T-cell (primary cell): ENCODE results near the gene SPPL3. TPM values are rescaled to one million over a fixed set of nuclear protein-coding genes. Genes with fewer than 3 reads are reported as not detected.

Experiments
- ATAC-seq, 4 experiments: fragments of 200-7000 bp in 3 of 4; fragments of 150-1000 bp in 1 of 4; cut with Tn5 transposase; replicated peaks in 1 of 4; 1 replicate in 3 of 4; 2 replicates in 1 of 4; pipeline ENCODE4 v1.10.0; 2021; ENCODE audit warnings: moderate library complexity in 3 of 4, mild to moderate bottlenecking in 2 of 4, moderate number of reproducible peaks in 1 of 4
- CTCF ChIA-PET, 2 donors: fragments of 300-600 bp; sonication (Branson Sonifier 250); formaldehyde crosslinking; loops; one replicate each; lab custom pipeline; 2022; ENCODE audit warnings: antibody characterized with exemption in 2 of 2; lab: Charles Lee
- POLR2A ChIA-PET, 2 donors: fragments of 300-600 bp; sonication (Branson Sonifier 250); formaldehyde crosslinking; loops; one replicate each; lab custom pipeline; 2022; ENCODE audit warnings: antibody characterized with exemption in 2 of 2; lab: Charles Lee
- DNase-seq, 35 experiments: peaks; one replicate each; pipeline versions ENCODE4 v3.0.0 to v3.0.0-alpha.2; 2013 to 2023
- H3K27ac ChIP-seq: one replicate; pipeline ENCODE4 v1.5.1; 2013; ENCODE audit warnings: low read length
- H3K27me3 ChIP-seq, 2 experiments: replicated peaks in 1 of 2; 1 replicate in 1 of 2; 2 replicates in 1 of 2; pipeline versions ENCODE4 v1.6.1 to v1.7.0; 2013; ENCODE audit warnings: low read length in 1 of 2, mixed read lengths in 1 of 2; ENCODE audit not compliant: control insufficient read depth in 2 of 2, insufficient read depth in 2 of 2; ENCODE audit errors: extremely low read depth in 1 of 2
- H3K36me3 ChIP-seq, 2 donors: 1 replicate in 1 of 2; 2 replicates in 1 of 2; pipeline versions ENCODE4 v1.6.1 to v1.7.0; 2013; ENCODE audit warnings: low read length in 1 of 2; ENCODE audit not compliant: control insufficient read depth in 2 of 2, insufficient read depth in 1 of 2; ENCODE audit errors: extremely low read depth in 1 of 2
- H3K4me1 ChIP-seq, 2 experiments: 1 replicate in 1 of 2; 2 replicates in 1 of 2; pipeline versions ENCODE4 v1.6.1 to v1.7.0; 2013; ENCODE audit warnings: low read length in 2 of 2, mixed read lengths in 1 of 2; ENCODE audit not compliant: insufficient read depth in 2 of 2, control insufficient read depth in 1 of 2; ENCODE audit errors: extremely low read depth in 1 of 2
- H3K4me3 ChIP-seq, 2 donors: 1 replicate in 1 of 2; 2 replicates in 1 of 2; pipeline versions ENCODE4 v1.5.1 to v1.7.0; 2013; ENCODE audit warnings: mild to moderate bottlenecking in 2 of 2, low read length in 1 of 2, moderate library complexity in 1 of 2; ENCODE audit not compliant: control insufficient read depth in 1 of 2; ENCODE audit errors: extremely low read depth in 1 of 2
- H3K9me3 ChIP-seq: 2 replicates; pipeline ENCODE4 v1.7.0; 2013
- H3K27ac Mint-ChIP-seq, 2 donors: one replicate each; pipeline ENCODE4 v1.8.0; 2020 to 2021; ENCODE audit warnings: mild to moderate bottlenecking in 2 of 2, mixed read lengths in 2 of 2
- H3K27me3 Mint-ChIP-seq, 2 donors: one replicate each; pipeline ENCODE4 v1.8.0; 2021 to 2022; ENCODE audit warnings: mixed read lengths in 2 of 2
- H3K36me3 Mint-ChIP-seq: one replicate; pipeline ENCODE4 v1.8.0; 2021; ENCODE audit warnings: mixed read lengths
- H3K4me1 Mint-ChIP-seq, 3 donors: one replicate each; pipeline ENCODE4 v1.8.0; 2020 to 2022; ENCODE audit warnings: mixed read lengths in 3 of 3, mild to moderate bottlenecking in 1 of 3
- H3K4me3 Mint-ChIP-seq, 3 donors: one replicate each; pipeline ENCODE4 v1.8.0; 2020 to 2022; ENCODE audit warnings: mild to moderate bottlenecking in 3 of 3, mixed read lengths in 3 of 3, moderate library complexity in 3 of 3
- H3K9me3 Mint-ChIP-seq, 3 donors: one replicate each; pipeline ENCODE4 v1.8.0; 2020 to 2022; ENCODE audit warnings: mixed read lengths in 3 of 3
- WGBS: methylation state at CpG from one replicate; pipeline ENCODE4 v1.1.5; 2013; ENCODE audit warnings: missing lambda C conversion rate; ENCODE audit not compliant: insufficient coverage; 5-methylcytosine and 5-hydroxymethylcytosine counted together
- total RNA-seq, 35 experiments: library from RNA in 6 of 35; stranded (reverse) in 6 of 35; fragments of 120-200 nt in 1 of 35; gene quantifications; one replicate each; pipeline versions ENCODE4 v1.2.1 to v1.2.4 and lab custom pipeline; 2013 to 2026

The SPPL3 gene
- total RNA-seq, 5 donors from 2014 or later (not counting 1 experiment from before 2014, with no cell fraction given), result 36.5 to 46.6 (median 41.8) TPM

DNA sequence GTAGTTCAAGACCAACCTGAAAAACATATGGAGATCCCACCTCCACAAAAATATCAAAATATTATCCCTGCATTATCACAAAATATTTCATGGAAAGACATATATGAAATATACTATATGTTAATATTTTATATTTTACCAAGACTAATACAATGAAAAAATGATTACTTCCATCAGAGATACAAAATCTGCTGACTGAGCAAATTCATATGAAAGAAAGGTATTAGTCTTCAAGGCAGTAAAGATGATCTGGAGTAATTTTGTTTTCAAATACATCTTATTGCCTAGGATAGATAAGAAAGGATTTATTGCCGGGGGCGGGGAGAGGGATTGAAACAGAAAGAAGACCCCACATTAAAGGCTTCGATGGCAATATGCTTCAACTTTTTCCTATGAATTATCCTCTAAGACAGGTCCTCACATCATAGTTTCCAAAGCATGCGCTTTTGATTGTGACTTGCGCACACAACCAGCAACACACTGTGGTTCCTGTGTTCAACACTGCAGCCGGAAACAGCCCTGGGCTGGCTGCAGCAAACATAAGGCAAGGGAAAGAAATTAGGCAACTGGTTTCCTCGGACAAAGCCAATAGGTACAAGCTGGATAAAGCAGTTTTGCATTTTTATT, 83.2 kb downstream of the SPPL3 start:
- ChIA-PET POLR2A (no interaction called here), CTCF (interaction anchor here in 1 of 2 donors (0.6 kb wide), 1 partner anchor 65 kb away, joined by 3 read pairs; no protein-coding TSS in a partner anchor)
- Histone ChIP-seq H3K36me3 (no peaks in the 10 kb centered on the region), H3K27ac (no peak overlapping the region), H3K4me1 (peaks cover 0 to 5% of the 10 kb centered on the region in 2 experiments), H3K9me3 (no peaks in the 10 kb centered on the region), H3K4me3 (no peak overlapping the region), H3K27me3 (no peaks in the 10 kb centered on the region)
- no peaks in the 10 kb centered on the region for H3K9me3 Mint-ChIP-seq
- H3K27me3 Mint-ChIP-seq, result no peaks in the 10 kb centered on the region
- peak in 22 of 35 experiments; percentile 1 to 41 (median 9) for DNase-seq
- peak overlapping the region; percentile 18 to 30 (median 28) for H3K4me3 Mint-ChIP-seq
- WGBS, result 19% methylated on average over 4 of the region's 7 CpGs
- peaks cover 48 to 61% (median 49%) of the 10 kb centered on the region in 3 donors for H3K4me1 Mint-ChIP-seq
- ATAC-seq, result peak; percentile 50 to 78 (median 71)
- peak overlapping the region in 1 of 2 donors; percentile 66 for H3K27ac Mint-ChIP-seq
- no peaks in the 10 kb centered on the region for H3K36me3 Mint-ChIP-seq

DNA sequence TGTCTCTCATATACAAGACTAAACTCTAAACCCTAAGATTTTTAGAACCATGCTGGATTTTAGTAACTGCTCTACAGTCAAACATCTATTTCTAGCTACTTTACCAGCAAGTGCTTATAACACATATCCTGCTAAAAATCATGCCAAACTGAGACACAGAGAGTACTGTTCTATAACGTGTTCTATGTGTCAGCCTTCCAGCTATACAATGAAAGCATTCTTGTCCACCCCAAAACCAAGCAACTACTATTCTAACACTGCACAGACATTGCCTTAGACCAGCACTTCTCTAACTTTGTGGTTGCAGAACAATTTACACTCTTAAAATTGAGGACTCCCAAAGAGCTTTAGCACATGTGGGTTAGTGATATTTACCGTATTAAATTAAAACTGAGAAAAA, 85.7 kb downstream of the SPPL3 start:
- H3K4me3 ChIP-seq, result no peak overlapping the region
- ChIA-PET POLR2A (no interaction called here), CTCF (no interaction called here)
- Mint-ChIP-seq H3K36me3 (no peaks in the 10 kb centered on the region), H3K27me3 (no peaks in the 10 kb centered on the region), H3K9me3 (no peaks in the 10 kb centered on the region), H3K27ac (no peak overlapping the region), H3K4me1 (peaks cover 41 to 57% (median 53%) of the 10 kb centered on the region in 3 donors), H3K4me3 (no peak overlapping the region)
- 86% methylated on average over 1 of the region's 2 CpGs for WGBS
- no peak for ATAC-seq
- no peaks in the 10 kb centered on the region for H3K9me3 ChIP-seq
- H3K27me3 ChIP-seq, result no peaks in the 10 kb centered on the region
- H3K27ac ChIP-seq, result no peak overlapping the region
- H3K4me1 ChIP-seq, result peaks cover 0 to 3% of the 10 kb centered on the region in 2 experiments
- DNase-seq, result no peak
- H3K36me3 ChIP-seq, result no peaks in the 10 kb centered on the region

DNA sequence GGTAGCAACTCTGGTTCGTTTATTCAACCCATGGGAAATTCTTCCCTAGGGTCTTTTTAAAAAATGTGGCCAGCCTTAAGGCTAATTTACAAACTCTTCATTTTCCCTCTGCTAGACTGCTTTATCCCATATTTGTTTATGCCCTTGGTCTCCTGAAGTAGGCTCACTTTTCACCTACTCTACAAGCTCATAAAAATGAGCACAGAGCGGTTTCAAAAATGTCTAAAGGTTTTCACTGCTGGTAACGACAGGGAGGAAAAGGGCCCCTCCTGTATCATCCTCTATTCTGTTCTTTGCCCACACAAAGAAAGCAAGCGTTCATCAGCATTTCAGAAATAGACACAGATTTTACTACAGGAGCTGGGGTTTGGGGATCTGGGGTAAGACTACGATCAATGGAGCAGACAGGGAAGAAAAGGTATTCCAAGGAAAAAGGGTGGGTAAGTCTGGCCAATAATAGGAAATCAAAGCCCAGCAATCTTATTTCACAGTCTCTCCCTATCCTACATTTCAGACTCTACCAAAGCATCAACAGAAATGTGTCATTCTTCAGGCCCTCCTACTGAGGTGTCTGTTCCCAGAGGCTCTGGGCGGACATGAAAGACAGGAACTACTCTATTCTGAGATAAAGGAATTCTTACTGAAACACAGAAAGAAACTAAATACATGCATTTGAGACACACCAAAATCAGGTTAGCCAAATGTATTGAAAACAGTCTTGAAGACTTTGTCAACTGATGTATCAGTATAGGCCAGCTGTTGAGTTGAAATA, 86.4 kb downstream of the SPPL3 start:
- H3K4me3 ChIP-seq, result no peak overlapping the region
- H3K27me3 ChIP-seq, result no peaks in the 10 kb centered on the region
- H3K27ac ChIP-seq, result no peak overlapping the region
- Mint-ChIP-seq H3K36me3 (no peaks in the 10 kb centered on the region), H3K27ac (no peak overlapping the region), H3K27me3 (no peaks in the 10 kb centered on the region), H3K4me3 (no peak overlapping the region), H3K9me3 (no peaks in the 10 kb centered on the region), H3K4me1 (peaks cover 38 to 54% (median 50%) of the 10 kb centered on the region in 3 donors)
- H3K36me3 ChIP-seq, result no peaks in the 10 kb centered on the region
- DNase-seq, result no peak
- ATAC-seq, result no peak
- H3K9me3 ChIP-seq, result no peaks in the 10 kb centered on the region
- POLR2A ChIA-PET, result no interaction called here
- peaks cover 0 to 3% of the 10 kb centered on the region in 2 experiments for H3K4me1 ChIP-seq
- CTCF ChIA-PET, result no interaction called here
- WGBS, result 100% methylated on average over 1 of the region's 6 CpGs

DNA sequence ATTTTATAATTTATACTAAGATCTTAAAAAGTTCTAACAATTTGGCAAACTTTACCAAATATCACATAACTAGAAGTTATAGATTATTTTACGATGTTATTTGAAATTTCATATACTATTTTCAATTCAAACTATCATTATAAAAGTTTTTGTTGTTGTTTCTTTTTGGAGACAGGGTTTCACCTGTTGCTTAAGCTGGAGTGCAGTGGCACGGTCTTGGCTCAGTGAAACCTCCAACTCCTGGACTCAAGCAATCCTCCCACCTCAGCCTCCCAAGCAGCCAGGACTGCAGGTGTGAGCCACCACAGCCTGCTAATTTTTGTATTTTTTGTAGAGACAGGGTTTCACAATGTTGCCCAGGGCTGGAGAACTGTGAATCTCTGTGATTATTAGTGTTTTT, 87.8 kb downstream of the SPPL3 start:
- H3K4me3 ChIP-seq, result no peak overlapping the region
- no peak overlapping the region for H3K27ac Mint-ChIP-seq
- no peak overlapping the region for H3K27ac ChIP-seq
- H3K4me3 Mint-ChIP-seq, result no peak overlapping the region
- no peaks in the 10 kb centered on the region for H3K36me3 ChIP-seq
- CTCF ChIA-PET, result interaction anchor here (0.6 to 0.7 kb wide), 2 partner anchors 18 to 1591 kb away, joined by 3 read pairs; no protein-coding TSS in a partner anchor
- no peaks in the 10 kb centered on the region for H3K27me3 ChIP-seq
- ATAC-seq (no peak), DNase-seq (no peak)
- H3K4me1 ChIP-seq, result peaks cover 0 to 3% of the 10 kb centered on the region in 2 experiments
- no CpG with 5 or more reads among the region's 2 CpGs for WGBS
- H3K9me3 ChIP-seq, result no peaks in the 10 kb centered on the region
- peaks cover 39 to 48% (median 45%) of the 10 kb centered on the region in 3 donors for H3K4me1 Mint-ChIP-seq
- no peaks in the 10 kb centered on the region for H3K9me3 Mint-ChIP-seq
- H3K27me3 Mint-ChIP-seq, result no peaks in the 10 kb centered on the region
- H3K36me3 Mint-ChIP-seq, result peaks cover under 1% of the 10 kb centered on the region
- POLR2A ChIA-PET, result no interaction called here

DNA sequence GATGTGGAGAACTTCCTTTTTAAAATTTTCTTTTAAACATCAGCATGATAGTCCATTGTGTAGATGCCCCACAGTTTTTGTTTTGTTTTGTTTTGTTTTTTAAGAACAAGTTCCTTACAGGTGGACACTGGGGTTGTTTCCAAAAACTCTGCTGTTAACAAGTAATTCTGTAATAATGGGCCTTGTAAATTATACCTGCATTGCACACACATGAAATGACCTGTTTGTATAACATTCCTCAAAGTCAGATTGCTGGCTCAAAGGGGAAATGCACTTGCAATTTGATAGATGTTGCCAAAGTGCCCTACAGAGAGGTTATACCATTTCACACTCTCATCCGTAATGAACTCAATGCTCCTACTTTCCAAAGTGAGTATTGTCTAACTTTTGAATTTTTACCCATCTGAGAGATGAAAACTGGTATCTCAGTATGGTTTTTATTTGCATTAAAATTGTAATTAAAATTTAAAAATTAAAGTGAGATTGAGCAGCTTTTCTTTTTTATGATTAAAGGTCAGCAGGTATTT, 89.2 kb downstream of the SPPL3 start:
- no peaks in the 10 kb centered on the region for H3K36me3 ChIP-seq
- no peak overlapping the region for H3K27ac ChIP-seq
- no peak for DNase-seq
- no CpG with 5 or more reads among the region's 1 CpG for WGBS
- Mint-ChIP-seq H3K27ac (peak overlapping the region in 1 of 2 donors; percentile 28), H3K4me1 (peaks cover 33 to 47% (median 45%) of the 10 kb centered on the region in 3 donors), H3K4me3 (no peak overlapping the region), H3K27me3 (no peaks in the 10 kb centered on the region), H3K36me3 (peaks cover 12% of the 10 kb centered on the region), H3K9me3 (no peaks in the 10 kb centered on the region)
- no peaks in the 10 kb centered on the region for H3K9me3 ChIP-seq
- H3K27me3 ChIP-seq, result no peaks in the 10 kb centered on the region
- POLR2A ChIA-PET, result no interaction called here
- H3K4me3 ChIP-seq, result no peak overlapping the region
- CTCF ChIA-PET, result no interaction called here
- no peak for ATAC-seq
- H3K4me1 ChIP-seq, result peaks cover 0 to 3% of the 10 kb centered on the region in 2 experiments

DNA sequence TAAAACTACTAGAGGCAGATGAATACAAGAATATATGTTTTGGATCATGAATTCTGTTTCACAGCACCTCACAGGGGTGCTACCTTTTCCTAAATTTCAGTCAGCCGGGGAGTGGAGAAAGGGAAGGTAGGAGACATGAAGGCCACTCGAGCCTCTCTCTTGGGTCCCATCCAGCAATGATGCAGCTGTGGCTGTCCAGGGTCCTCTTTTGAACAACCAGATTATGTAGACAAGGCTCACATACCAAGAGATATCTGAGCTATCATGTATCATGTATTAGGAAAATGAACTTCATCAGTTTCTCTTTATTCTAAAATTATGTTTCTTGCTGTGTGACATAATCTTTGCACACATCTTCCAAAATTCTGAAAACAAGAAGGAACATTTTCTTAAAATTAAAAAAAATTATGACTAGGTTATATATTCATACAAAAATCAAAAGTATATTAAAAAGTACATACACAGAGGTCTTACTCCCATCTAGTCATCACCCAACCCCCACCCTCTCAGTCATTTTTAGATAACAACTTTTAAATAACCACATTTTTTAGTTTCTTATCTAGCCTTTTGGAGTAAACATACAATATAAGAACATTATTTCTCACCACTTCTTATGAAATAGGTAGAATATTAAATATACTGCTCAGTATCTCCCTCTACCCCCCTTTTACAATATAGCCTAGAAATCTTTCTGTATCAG, 89.8 kb downstream of the SPPL3 start:
- peaks cover 0 to 5% of the 10 kb centered on the region in 2 donors for H3K36me3 ChIP-seq
- WGBS, result no CpG with 5 or more reads among the region's 2 CpGs
- POLR2A ChIA-PET, result no interaction called here
- H3K27ac ChIP-seq, result no peak overlapping the region
- Mint-ChIP-seq H3K27ac (peak overlapping the region in 1 of 2 donors; percentile 28), H3K9me3 (no peaks in the 10 kb centered on the region), H3K4me3 (no peak overlapping the region), H3K4me1 (peaks cover 33 to 47% (median 47%) of the 10 kb centered on the region in 3 donors), H3K36me3 (peaks cover 14% of the 10 kb centered on the region), H3K27me3 (no peaks in the 10 kb centered on the region)
- no peaks in the 10 kb centered on the region for H3K27me3 ChIP-seq
- no peak for DNase-seq
- no peaks in the 10 kb centered on the region for H3K9me3 ChIP-seq
- ATAC-seq, result no peak
- H3K4me1 ChIP-seq, result no peaks in the 10 kb centered on the region
- H3K4me3 ChIP-seq, result no peak overlapping the region
- CTCF ChIA-PET, result no interaction called here
